Neural progenitor cell (in vitro differentiated cells): ENCODE data around the gene SAMD1. TPM values are rescaled to one million over a fixed set of nuclear protein-coding genes. Genes with fewer than 3 reads are reported as not detected.

Experiments
- DNase-seq: peaks from one replicate; pipeline ENCODE4 v3.0.0-alpha.2; 2016; ENCODE audit warnings: low spot score
- H2AFZ ChIP-seq: fragments of 200-600 bp; sonication (generic); replicated peaks from 2 replicates; pipeline ENCODE4 v1.6.1; 2016; ENCODE audit warnings: antibody characterized with exemption
- H3F3A ChIP-seq: fragments of 200-600 bp; sonication (generic); 2 replicates; pipeline ENCODE4 v1.6.1; 2016; ENCODE audit warnings: antibody characterized with exemption, low read depth
- H3K27ac ChIP-seq: fragments of 200-600 bp; sonication (generic); 2 replicates; pipeline ENCODE4 v1.5.1; 2016; ENCODE audit warnings: mild to moderate bottlenecking
- H3K27me3 ChIP-seq: fragments of 200-600 bp; sonication (generic); 2 replicates; pipeline ENCODE4 v1.6.1; 2016; ENCODE audit warnings: mild to moderate bottlenecking, moderate library complexity
- H3K36me3 ChIP-seq: fragments of 200-600 bp; sonication (generic); 2 replicates; pipeline ENCODE4 v1.5.1; 2016
- H3K4me1 ChIP-seq: fragments of 200-600 bp; sonication (generic); 2 replicates; pipeline ENCODE4 v1.6.1; 2016; ENCODE audit warnings: mixed run types
- H3K4me2 ChIP-seq: fragments of 200-600 bp; sonication (generic); 2 replicates; pipeline ENCODE4 v1.6.1; 2016
- H3K4me3 ChIP-seq: fragments of 200-600 bp; sonication (generic); 2 replicates; pipeline ENCODE4 v1.5.1; 2016
- H3K79me2 ChIP-seq: fragments of 200-600 bp; sonication (generic); 2 replicates; pipeline ENCODE4 v1.6.1; 2016; ENCODE audit warnings: low read depth
- H3K9ac ChIP-seq: fragments of 200-600 bp; sonication (generic); 2 replicates; pipeline ENCODE4 v1.6.1; 2016
- H3K9me3 ChIP-seq: fragments of 200-600 bp; sonication (generic); 2 replicates; pipeline ENCODE4 v1.5.1; 2016; ENCODE audit warnings: low read depth
- H4K20me1 ChIP-seq: fragments of 200-600 bp; sonication (generic); 2 replicates; pipeline ENCODE4 v1.6.1; 2016; ENCODE audit warnings: low read depth
- H3K27ac Mint-ChIP-seq: 3 replicates; pipeline ENCODE4 v1.8.0; 2021; ENCODE audit warnings: mixed read lengths
- H3K27me3 Mint-ChIP-seq: 2 replicates; pipeline ENCODE4 v1.8.0; 2022; ENCODE audit warnings: low read depth, mild to moderate bottlenecking, inconsistent platforms, moderate library complexity, mixed read lengths; ENCODE audit not compliant: insufficient read depth
- H3K36me3 Mint-ChIP-seq: 3 replicates; pipeline ENCODE4 v1.8.0; 2021; ENCODE audit warnings: mixed read lengths
- H3K4me1 Mint-ChIP-seq: 3 replicates; pipeline ENCODE4 v1.8.0; 2021; ENCODE audit warnings: mixed read lengths
- H3K4me3 Mint-ChIP-seq: 3 replicates; pipeline ENCODE4 v1.8.0; 2021; ENCODE audit warnings: mild to moderate bottlenecking, moderate library complexity, mixed read lengths
- H3K9me3 Mint-ChIP-seq: 3 replicates; pipeline ENCODE4 v1.8.0; 2020; ENCODE audit warnings: mixed read lengths
- EZH2 ChIP-seq: fragments of 200-600 bp; sonication (generic); IDR thresholded peaks from 2 replicates; pipeline ENCODE4 v1.6.1; 2017; ENCODE audit warnings: antibody characterized with exemption, mild to moderate bottlenecking, moderate library complexity
- EZH2phosphoT487 ChIP-seq: fragments of 200-600 bp; sonication (generic); IDR thresholded peaks from 2 replicates; pipeline ENCODE4 v1.6.1; 2017; ENCODE audit warnings: antibody characterized with exemption
- total RNA-seq: library from RNA; depleted of rRNA; stranded (reverse); fragments of >200 nt; gene quantifications from 2 replicates; pipeline ENCODE4 v1.2.3, GENCODE V29; 2015; ENCODE audit warnings: low replicate concordance
- TF ChIP-seq, protein P1 (sequence below): fragments of 200-600 bp; sonication (generic); IDR thresholded peaks from 2 replicates; pipeline ENCODE4 v1.5.1; 2017; ENCODE audit warnings: antibody characterized with exemption, mild to moderate bottlenecking

SAMD1 gene
- total RNA-seq, 1 donor from 2014 or later = 22.1 TPM

DNA sequence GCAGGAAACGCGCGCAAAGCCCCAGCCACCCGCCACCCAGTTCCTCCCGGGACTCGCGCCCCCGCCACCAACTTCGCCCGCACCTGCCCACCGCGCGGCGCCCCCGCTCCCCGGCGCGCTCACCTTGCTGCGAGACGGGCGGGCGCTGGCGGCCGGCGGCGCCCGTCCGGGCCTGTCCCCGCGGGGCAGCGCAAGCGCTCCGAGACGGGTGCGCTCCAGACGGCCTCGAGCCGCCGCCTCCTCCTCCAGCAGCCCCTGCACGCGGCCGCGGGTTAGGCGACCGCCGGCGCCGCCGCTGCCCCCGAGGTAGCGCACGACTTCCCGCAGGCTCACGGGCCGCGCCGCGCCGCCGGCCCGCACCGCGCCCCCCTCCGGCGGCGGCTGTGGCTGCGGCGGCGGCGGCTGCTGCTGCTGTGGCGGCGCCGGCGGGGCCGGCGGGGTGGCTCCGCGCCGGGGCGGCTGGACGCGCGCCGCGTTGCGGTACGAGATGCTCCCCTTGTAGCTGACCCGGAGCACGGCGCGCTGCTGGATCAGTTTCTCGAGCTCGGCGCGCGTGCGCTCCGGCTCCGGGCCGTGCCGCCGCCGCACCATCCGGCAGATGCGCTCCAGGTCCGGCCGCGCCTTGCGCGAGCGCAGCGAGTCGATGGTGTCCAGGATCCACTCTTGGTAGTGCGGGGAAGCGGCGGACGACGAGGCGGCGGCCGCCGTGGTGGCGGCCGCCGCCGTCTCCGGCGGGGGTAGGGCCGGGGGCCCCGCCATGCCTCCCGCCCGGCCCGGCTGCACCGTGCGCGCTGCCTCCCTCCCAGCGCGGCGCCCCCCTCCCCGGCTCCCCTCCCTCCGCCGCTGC is 666 bp downstream of the SAMD1 start:
- Histone ChIP-seq H3K4me1 (peaks cover 15% of the 10 kb centered on the region), H3K9ac (no peak overlapping the region), H3K27me3 (peaks cover 49% of the 10 kb centered on the region), H2AFZ (no peak overlapping the region), H3K9me3 (peaks cover 7% of the 10 kb centered on the region), H4K20me1 (peaks cover 20% of the 10 kb centered on the region), H3K4me2 (peak overlapping the region; percentile 72), H3K79me2 (no peaks in the 10 kb centered on the region), H3F3A (peaks cover 60% of the 10 kb centered on the region), H3K36me3 (no peaks in the 10 kb centered on the region), H3K27ac (no peak overlapping the region), H3K4me3 (peak overlapping the region; percentile 70)
- peaks cover 9% of the 10 kb centered on the region for H3K27me3 Mint-ChIP-seq
- TF ChIP-seq EZH2phosphoT487 = no peak
- TF ChIP-seq EZH2 = no peak
- TF ChIP-seq, protein P1, sequence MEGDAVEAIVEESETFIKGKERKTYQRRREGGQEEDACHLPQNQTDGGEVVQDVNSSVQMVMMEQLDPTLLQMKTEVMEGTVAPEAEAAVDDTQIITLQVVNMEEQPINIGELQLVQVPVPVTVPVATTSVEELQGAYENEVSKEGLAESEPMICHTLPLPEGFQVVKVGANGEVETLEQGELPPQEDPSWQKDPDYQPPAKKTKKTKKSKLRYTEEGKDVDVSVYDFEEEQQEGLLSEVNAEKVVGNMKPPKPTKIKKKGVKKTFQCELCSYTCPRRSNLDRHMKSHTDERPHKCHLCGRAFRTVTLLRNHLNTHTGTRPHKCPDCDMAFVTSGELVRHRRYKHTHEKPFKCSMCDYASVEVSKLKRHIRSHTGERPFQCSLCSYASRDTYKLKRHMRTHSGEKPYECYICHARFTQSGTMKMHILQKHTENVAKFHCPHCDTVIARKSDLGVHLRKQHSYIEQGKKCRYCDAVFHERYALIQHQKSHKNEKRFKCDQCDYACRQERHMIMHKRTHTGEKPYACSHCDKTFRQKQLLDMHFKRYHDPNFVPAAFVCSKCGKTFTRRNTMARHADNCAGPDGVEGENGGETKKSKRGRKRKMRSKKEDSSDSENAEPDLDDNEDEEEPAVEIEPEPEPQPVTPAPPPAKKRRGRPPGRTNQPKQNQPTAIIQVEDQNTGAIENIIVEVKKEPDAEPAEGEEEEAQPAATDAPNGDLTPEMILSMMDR = no peak
- H3K4me3 Mint-ChIP-seq = peak overlapping the region; percentile 86
- H3K9me3 Mint-ChIP-seq = peaks cover 17% of the 10 kb centered on the region
- H3K4me1 Mint-ChIP-seq = peaks cover 16% of the 10 kb centered on the region
- H3K36me3 Mint-ChIP-seq = peaks cover 27% of the 10 kb centered on the region
- H3K27ac Mint-ChIP-seq = no peak overlapping the region
- peak; percentile 90 for DNase-seq

DNA sequence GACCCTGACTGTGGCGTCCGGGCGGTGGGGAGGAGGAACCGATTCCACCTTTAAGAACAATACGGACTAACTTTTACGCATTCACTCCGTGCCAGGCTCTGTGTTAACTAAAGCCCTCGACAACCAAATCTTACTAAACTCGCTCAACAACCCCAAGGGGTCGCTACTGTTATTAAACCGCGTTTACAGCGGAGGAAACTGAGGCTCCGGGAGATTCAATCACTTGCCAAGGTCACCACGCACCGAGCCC is 1.2 kb downstream of the SAMD1 start:
- no peaks in the 10 kb centered on the region for H3K36me3 ChIP-seq
- H3K4me3 ChIP-seq = peak overlapping the region; percentile 70
- peak overlapping the region; percentile 72 for H3K4me2 ChIP-seq
- H3K4me3 Mint-ChIP-seq = peak overlapping the region; percentile 86
- peaks cover 20% of the 10 kb centered on the region for H4K20me1 ChIP-seq
- H3K27ac ChIP-seq = no peak overlapping the region
- H3K27ac Mint-ChIP-seq = no peak overlapping the region
- peaks cover 9% of the 10 kb centered on the region for H3K27me3 Mint-ChIP-seq
- peaks cover 15% of the 10 kb centered on the region for H3K4me1 ChIP-seq
- peaks cover 55% of the 10 kb centered on the region for H3K27me3 ChIP-seq
- peaks cover 22% of the 10 kb centered on the region for H3K36me3 Mint-ChIP-seq
- peaks cover 62% of the 10 kb centered on the region for H3F3A ChIP-seq
- no peaks in the 10 kb centered on the region for H3K79me2 ChIP-seq
- peaks cover 16% of the 10 kb centered on the region for H3K4me1 Mint-ChIP-seq
- DNase-seq = peak; percentile 59
- H2AFZ ChIP-seq = no peak overlapping the region
- no peak overlapping the region for H3K9ac ChIP-seq
- H3K9me3 Mint-ChIP-seq = peaks cover 13% of the 10 kb centered on the region
- TF ChIP-seq EZH2phosphoT487 (no peak), EZH2 (no peak)
- TF ChIP-seq, protein P1 = peak; percentile 47
- peaks cover 7% of the 10 kb centered on the region for H3K9me3 ChIP-seq

DNA sequence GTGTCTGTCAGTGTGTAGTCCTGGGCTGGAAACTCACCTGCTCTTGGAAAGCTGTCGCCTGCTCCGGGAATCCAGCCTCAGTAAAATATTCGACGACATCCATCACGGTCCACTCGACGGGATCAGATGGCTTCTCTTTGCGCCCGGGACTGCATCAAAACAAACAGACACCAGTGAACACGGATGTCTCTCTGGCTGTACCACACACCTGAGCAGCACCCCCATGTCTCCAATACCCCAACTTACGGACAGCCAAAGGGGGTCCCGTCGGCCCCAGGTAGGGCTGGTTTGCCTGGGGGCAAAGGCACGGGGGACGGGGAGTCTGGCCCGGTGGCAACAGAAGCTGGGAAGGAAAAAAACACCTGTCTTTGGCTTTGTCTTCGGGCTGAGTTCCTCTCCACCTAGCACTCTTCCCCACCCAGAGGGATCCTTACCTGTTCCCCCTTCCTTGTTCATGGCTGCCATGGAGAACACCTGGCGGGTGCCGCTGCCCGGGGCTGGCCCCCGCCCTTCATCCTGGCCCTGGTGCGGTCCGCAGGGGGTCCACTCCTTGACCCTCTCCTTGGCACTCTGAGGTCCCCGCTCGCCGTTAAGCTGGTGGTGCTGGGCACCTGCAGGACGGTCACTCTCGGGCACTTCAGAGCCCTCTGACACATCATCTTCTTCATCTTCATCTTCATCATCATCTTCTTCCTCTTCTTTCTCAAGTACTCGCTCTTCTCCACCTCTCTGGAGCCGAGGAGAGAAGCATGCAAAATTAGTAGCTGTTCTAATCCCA is 1.7 kb downstream of the SAMD1 start:
- no peak overlapping the region for H3K27ac Mint-ChIP-seq
- Histone ChIP-seq H3K4me2 (peak overlapping the region; percentile 72), H3K36me3 (no peaks in the 10 kb centered on the region), H3K9me3 (peaks cover 7% of the 10 kb centered on the region), H3K27ac (no peak overlapping the region), H4K20me1 (peaks cover 20% of the 10 kb centered on the region), H3K4me1 (peaks cover 15% of the 10 kb centered on the region), H3K27me3 (peaks cover 60% of the 10 kb centered on the region), H2AFZ (no peak overlapping the region), H3K79me2 (no peaks in the 10 kb centered on the region), H3K9ac (no peak overlapping the region), H3K4me3 (peak overlapping the region; percentile 70), H3F3A (peaks cover 62% of the 10 kb centered on the region)
- H3K4me1 Mint-ChIP-seq = peaks cover 16% of the 10 kb centered on the region
- H3K36me3 Mint-ChIP-seq = peaks cover 22% of the 10 kb centered on the region
- peak overlapping the region; percentile 86 for H3K4me3 Mint-ChIP-seq
- TF ChIP-seq, protein P1 = no peak
- no peak for TF ChIP-seq EZH2
- no peak for TF ChIP-seq EZH2phosphoT487
- DNase-seq = no peak
- H3K9me3 Mint-ChIP-seq = peaks cover 8% of the 10 kb centered on the region
- peaks cover 9% of the 10 kb centered on the region for H3K27me3 Mint-ChIP-seq
